ENCODE data around the gene TRPM4.
"Not testable (repeated sequence)": the region's sequence is repeated elsewhere in the genome, so short reads cannot be mapped to it uniquely, and the experiment has no call there.

The TRPM4 gene

DNA sequence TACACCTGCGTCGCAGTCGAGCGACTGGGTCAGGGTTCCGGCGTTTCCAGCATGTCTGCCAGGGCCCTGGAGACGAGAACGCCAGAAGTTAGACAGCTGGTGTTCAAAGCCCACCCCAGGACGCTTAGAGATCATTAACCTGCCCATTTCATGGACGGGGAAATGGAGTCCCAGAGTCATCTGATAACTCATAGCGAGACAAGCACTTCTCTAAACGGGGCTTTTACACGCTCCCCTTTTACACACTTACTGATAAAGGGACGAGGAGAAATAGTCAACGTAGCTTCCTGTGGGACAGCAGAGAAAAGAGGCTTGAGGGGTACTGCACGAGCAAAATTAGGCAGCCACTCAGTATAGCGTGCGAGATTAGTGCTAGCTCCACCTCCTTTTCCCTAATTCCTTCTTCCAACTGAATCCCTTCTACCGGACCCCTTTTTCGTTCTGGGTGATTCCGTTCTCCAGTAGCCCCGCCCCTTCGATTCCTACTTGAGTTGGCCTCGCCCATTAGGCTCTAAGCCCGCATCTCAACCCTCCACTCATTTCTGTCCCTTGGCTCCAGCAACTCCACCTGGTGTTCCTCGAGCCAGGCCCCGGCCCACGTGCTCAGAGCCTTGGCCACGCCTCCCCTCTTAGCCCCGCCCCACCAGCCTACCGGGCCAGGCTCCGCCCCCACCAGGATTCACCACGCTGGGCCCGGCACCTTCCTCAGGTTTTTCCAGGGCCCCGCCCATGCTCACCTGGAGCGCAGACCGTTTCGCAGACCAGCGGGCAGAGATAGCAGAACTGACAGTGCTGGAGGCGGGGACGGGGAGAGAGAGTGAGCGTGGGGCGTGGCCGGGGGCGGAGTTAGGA is 6.1 kb upstream of the TRPM4 start:
- DNase-seq (ENCODE audit: low read depth), result no peak

DNA sequence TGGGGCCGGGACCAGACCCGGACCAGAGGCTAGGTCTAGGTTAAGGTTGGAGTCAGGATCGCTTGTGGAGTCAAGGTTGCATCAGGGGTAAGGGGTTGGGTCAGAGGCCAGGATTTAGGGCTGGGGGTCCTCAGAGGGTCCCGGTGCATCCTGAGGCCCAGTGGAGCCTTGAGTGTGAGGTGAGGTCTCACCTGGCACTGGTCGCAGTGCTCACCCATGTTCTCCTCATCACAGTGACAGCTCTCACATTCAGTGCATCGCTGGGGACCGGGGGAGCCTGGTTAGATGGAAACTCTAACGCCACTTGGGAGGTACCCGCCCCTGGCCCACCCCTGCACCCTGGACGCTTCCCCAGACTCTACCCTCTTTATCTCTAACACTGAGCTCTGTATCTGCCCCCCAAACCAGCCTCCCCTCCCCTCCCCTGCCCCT is 5.5 kb upstream of the TRPM4 start:
- DNase-seq (ENCODE audit: low read depth), result no peak

DNA sequence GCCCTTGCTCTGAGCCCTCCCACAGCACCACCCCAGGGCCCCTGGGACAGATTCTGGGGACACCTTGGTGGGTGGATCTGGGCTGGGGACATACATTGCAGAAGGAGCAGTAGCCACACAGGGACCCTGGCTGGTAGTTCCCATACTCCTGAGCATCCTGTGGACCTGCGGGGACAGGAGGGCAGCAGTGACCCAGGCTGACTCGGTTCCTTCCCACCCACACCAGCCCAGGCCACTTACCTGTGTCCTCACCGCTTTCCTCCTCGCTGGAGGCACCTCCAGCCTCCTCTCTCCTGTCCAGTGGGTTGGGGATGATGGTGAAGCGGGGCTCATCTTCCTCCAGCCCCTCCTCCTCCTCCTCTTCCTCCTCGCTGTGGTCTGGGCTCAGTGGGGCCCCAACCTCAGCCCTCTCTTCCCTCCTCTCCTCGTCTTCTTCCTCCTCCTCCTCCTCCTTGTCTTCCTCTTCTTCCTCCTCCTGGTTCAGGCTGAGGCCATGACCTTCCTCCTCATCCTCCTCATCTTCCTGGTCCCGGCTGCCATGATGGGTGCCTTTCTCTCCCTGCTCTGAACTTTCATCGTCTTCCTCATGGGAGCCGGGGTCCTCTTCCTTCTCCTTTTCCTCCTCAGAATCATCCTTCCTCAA is 4.3 kb upstream of the TRPM4 start:
- no peak for DNase-seq (ENCODE audit: low read depth)

DNA sequence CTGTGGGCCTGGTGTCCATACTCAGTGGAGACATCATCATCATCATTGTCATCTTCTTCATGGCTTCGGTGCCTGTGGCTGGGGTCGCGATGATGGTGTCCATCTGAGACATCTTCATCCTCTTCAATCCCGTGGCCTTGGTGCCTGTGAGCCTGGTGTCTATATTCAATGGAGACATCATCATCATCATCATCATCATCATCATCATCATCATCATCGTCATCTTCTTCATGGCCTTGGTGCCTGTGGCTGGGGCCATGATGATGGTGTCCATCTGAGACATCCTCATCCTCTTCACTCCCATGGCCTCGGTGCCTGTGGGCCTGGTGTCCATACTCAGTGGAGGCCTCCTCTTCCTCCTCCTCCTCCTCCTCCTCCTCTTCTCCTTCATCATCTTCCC is 3.3 kb upstream of the TRPM4 start:
- DNase-seq (ENCODE audit: low read depth), result no peak

DNA sequence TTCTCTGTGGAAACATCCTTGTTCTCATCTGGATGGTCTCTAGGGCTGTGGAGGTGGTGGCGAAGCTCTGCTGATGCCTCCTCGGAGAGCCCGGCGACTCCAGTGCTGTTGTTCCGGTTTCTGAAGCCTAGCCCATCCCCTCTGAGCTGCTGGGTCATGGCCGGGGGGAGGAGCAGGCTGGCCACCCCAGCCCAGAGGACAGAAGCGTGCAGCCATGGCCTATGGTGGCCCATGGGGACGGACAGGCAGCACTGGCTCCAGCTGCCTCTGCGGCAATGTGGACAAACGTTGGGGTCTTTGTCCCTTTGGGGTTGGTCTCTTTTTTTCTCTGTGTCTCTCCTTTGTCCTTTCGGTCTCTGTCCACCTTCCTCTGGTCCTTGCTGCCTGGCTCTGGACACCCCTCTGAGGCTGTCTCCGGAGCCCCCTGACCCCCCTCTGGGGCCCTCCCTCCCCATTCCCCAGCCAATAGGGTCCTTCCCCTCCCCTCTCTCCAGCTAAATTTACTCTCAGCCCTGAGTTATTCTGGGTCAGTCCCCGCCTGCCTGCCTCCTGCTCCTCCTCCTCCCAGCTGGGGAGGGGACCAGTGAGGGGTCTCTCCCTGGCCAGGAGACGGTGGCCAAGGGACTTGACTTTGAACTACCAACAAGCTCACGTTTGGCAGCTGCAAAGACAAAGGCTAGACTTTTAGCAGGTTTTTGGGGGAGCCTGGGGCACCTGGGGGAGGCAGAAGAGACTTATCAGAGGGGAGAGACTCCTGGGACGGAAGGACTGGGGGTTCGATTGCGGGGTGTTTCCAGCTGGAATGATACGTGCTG is 2.4 kb upstream of the TRPM4 start, which contains the start of gene HRC:
Gene HRC, minus strand, starts transcription at position 392 of the 815 bp plus-strand sequence. Its CDS starts 159 bp downstream, at position 233.
- DNase-seq (ENCODE audit: low read depth), result no peak

DNA sequence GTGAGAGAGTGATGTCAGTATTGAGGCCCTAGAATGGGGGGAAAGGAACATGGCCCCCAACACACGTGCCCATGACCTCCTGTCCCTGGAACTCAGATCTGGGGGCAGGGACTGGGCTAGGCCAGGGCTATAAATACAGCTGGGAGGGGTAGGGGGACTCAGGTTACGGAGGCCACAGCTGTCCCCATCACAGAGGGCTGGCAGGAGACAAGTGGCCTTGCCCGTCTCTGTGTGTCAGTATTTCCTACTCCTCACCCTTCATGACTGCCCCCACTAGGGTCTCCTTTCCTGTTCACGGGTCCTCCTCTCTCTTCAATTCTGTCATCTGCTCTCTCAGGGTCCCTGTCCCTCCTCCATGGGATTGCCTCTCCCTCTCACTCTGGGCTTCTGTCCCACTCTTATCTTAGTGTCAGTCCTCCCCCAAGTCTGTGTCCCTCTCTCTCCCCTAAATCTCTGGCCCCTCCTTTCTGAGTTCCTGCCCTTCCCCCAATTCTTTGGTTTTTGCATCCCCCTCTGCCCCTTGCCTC is 1.7 kb upstream of the TRPM4 start:
- no peak for DNase-seq (ENCODE audit: low read depth)

DNA sequence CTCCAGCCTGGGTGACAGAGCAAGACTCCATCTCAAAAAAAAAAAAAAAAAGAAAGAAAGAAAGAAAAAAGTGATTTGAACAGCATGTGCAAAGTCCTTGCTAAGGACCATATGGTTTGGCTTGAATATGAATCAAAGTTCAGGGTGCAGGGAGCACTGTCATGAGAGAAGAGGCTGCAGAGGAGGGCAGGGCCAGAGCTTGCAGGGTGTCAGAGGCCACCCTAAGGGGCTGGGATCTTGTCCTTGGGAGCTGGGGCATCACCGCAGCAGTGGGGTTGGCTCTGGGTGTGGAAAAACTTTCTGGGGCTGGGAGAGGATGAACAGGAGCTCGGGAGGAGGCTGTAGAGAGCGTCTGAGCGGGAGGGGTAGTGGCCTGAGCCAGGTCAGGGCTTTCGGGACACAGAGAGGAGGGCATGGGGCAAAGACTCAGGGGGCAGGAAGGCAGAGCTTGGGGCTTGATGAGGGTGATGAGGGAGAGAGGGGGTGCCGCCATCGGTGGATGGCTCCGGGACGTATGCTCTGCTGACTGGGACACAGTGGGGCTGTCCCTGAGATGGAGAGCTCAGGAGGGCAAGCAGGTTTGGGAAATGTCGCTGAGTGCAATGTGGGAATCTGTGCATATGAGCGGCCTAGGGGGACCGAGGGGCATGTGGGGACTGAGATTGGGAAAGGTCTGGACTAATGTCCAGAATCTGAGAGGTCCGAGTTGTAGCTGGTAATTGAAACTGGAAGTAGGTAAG is 3.0 kb downstream of the TRPM4 start:
- no peak for DNase-seq (ENCODE audit: low read depth)

DNA sequence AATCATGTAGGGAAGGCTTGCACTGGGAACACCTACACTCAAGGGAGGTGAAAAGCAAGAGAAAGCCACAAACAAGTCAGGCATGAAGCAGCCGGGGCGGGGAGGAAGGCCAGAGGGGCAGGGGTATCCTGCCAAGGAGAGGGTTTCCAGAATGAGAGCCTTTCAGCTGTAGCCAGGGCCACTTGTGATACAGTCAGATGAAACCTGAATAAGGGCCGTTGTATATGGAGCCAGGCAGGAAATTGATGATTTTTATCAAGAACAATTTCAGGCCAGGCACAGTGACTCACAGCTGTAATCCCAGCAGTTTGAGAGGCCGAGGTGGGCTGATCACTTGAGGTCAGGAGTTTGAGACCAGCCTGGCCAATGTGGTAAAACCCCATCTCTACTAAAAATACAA is 4.4 kb downstream of the TRPM4 start:
- no peak for DNase-seq (ENCODE audit: low read depth)

DNA sequence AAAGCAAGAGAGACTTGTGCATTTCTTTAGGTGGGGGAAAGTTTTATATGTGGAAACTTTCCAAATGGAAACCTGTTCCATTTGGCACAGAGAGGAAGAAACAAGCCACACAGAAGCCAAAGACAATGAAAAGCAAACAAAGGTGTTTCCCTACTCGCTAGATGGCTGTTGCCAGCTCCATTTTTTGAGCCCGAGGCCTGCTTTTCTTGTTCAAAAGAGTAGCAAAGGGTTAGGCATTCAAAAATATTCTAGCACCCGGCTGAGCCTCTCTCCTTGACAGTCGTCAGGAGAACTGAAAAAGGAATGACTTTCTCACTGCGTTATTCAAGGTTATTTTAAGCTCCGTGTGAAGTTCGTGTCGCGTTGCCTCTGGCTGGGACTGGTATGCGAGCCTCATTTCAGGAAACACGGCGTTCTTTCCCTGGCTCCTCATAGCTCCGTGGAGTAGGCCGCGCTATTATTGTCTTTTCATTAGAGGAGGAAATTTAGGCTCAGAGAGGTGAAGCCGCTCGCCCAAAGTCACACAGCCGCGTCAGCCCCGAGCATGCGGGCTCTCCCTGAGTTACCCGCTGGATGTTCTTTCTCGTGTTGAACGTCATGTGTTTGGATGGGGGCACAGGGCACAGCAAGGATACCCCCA is 7.6 kb downstream of the TRPM4 start:
- no peak for DNase-seq (ENCODE audit: low read depth)

DNA sequence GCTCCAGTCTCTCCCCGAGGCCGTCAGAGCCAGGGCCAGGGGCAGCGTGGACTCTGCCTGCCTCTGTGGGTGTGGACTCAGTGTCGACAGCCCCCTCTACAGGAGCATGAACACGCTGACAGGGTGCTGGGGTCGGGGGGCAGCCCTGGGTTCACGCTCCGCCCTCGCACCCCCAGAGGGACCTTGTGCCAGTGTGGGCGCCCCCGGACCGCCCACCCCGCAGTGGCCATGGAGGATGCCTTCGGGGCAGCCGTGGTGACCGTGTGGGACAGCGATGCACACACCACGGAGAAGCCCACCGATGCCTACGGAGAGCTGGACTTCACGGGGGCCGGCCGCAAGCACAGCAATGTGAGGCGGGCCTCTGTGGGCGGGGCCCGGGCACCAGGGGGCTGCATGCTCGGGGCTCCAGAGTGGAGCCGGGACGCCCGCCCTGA is 8.3 kb downstream of the TRPM4 start:
- DNase-seq (ENCODE audit: low read depth), result no peak

DNA sequence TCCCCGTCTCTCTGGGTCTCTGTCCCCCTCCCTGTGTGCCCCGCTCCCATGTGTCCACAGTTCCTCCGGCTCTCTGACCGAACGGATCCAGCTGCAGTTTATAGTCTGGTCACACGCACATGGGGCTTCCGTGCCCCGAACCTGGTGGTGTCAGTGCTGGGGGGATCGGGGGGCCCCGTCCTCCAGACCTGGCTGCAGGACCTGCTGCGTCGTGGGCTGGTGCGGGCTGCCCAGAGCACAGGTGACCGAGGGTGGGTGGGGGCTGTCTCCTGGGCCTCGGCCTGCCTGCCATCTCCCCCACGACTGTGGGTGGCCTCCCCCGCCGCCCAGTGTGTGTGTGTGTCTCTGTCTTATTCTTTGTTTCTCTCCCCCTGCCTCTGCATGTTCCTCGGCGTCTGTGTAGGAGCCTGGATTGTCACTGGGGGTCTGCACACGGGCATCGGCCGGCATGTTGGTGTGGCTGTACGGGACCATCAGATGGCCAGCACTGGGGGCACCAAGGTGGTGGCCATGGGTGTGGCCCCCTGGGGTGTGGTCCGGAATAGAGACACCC is 10.3 kb downstream of the TRPM4 start:
- DNase-seq (ENCODE audit: low read depth), result no peak

DNA sequence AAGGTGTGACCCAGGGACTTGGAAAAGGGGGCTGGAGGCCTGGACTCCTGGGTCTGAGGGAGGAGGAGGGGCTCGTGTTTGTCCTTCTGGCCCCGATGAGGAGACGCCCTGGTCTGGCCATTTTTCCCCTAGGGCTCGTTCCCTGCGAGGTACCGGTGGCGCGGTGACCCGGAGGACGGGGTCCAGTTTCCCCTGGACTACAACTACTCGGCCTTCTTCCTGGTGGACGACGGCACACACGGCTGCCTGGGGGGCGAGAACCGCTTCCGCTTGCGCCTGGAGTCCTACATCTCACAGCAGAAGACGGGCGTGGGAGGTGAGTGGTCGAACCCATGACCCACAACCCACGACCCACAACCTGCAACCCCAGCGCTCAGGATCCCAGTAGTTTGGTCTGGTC is 10.8 kb downstream of the TRPM4 start:
- no peak for DNase-seq (ENCODE audit: low read depth)

DNA sequence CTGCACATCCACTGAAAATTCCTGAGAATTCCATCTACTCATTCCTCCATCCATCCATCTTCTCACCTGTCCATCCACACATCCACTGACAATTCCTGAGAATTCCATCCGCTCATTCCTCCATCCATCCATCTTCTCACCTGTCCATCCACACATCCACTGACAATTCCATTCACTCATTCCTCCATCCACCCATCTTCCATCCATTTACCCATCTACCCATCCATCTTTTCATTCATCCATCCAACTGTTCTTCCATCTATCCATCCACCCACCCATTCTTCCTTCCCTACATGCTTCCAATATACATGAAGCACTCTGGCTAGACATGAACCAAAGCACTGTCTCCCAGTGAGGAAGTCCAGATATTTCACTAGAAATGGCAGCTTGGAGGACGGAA is 15.6 kb downstream of the TRPM4 start:
- DNase-seq (ENCODE audit: low read depth), result no peak

DNA sequence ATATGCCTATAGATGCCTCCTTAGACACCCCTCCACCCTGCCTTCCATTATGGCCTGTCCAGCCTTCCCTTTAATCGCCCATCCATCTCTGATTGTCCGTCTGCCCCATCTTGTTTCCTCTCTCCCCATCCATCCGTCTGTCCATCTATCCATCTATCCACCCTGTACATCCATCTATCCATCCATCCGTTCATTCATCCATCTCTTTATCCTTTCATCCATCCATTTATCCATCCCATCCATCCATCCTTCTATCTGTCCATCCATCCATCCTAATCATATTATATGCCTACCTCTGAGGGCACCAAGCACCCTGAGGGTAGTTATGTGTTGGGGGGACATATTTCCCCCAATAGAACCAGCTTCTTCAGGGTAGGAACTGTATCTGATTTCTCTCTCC is 23.1 kb downstream of the TRPM4 start:
- no peak for DNase-seq (ENCODE audit: low read depth)

DNA sequence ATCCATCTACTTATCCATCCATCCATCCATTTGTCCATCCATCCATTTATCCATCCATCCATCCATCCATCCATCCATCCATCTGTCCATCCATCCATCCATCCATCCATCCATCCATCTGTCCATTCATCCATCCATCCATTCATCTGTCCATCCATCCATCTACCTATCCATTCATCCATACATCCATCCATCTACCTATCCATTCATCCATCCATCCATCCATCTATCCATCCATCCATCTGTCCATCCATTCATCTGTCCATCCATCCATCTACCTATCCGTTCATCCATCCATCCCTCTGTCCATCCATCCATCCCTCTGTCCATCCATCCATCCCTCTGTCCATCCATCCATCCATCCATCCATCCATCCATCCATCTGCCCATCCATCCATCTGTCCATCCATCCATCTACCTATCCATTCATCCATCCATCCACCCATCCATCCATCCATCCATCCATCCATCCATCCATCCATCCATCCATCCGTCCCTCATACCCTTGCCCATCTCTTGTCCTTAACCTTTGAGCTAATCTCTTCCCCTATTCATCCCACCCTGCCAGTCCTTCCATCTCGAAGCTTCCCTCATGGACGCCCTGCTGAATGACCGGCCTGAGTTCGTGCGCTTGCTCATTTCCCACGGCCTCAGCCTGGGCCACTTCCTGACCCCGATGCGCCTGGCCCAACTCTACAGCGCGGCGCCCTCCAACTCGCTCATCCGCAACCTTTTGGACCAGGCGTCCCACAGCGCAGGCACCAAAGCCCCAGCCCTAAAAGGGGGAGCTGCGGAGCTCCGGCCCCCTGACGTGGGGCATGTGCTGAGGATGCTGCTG is 24.6 kb downstream of the TRPM4 start:
- not testable (repeated sequence) for DNase-seq (ENCODE audit: low read depth)

DNA sequence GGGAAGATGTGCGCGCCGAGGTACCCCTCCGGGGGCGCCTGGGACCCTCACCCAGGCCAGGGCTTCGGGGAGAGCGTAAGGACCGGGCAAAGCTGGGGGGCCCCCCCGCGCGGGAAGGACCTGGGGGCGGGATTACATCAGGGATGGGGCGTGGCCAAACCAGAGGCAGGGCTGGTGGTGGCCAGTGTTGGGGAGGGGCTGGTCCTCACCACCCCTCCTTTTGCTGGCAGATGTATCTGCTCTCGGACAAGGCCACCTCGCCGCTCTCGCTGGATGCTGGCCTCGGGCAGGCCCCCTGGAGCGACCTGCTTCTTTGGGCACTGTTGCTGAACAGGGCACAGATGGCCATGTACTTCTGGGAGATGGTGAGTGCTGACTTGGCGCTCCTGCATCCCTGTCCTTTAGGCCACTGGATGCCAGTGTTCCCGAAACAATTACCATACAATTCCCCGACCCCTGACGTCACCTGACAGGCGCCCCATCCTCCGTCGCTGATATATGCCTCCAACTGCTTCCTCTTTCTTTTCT is 25.3 kb downstream of the TRPM4 start:
- no peak for DNase-seq (ENCODE audit: low read depth)

DNA sequence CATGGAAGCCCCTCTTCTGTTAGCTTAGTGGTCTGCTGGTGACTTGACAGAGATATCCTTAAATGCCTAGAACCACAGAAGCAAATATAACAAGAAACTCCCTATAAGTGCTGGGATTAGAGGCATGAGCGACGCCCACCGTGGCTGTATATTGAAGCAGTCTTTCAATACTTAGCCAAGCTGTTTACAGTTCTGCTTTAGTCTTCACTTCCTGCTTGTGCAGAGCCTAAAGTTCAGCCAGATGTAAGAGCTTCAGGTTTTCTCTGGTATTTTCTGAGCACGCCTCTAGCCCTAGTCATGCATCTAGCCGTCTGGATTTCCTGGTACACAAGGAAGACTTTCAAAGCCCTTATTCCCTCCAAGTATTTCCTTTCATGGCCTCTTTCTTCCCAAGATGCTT is 28.5 kb downstream of the TRPM4 start:
- DNase-seq (ENCODE audit: low read depth), result no peak

DNA sequence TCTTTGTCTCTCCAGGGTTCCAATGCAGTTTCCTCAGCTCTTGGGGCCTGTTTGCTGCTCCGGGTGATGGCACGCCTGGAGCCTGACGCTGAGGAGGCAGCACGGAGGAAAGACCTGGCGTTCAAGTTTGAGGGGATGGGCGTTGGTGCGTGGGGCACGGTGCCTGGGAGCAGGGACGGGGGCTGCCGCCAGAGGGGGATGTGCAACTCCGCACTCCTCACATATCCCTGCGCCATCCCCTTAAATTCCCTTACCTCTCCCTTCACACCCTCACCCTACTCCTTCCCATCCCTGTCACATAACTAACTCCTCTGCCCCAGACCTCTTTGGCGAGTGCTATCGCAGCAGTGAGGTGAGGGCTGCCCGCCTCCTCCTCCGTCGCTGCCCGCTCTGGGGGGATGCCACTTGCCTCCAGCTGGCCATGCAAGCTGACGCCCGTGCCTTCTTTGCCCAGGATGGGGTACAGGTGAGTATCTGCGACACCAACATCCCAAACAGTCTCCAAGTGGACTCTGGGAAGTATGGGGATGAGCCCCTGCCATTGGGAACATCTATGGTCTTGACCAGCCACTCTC is 31.1 kb downstream of the TRPM4 start:
- no peak for DNase-seq (ENCODE audit: low read depth)

DNA sequence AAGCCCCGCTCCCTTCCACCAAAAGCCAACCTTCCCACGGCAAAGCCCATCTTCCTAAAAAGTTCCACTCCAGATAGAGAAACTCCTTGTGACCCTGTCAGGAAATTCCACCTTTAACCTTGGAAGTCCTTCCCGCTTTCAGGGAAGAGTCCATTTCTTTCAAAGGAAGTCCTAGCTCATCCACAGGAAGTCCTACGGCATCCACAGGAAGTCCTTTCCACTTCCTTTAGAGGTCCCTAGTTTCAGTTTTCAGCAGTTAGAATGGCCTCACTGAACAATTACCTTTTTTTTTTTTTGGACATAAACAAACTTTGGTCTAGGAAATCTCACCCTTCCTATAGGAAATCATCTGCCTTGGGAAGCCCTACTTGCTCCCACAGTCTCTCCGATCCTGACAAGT is 31.7 kb downstream of the TRPM4 start:
- no peak for DNase-seq (ENCODE audit: low read depth)
